Cardiac muscle cell (in vitro differentiated cells and primary cell): ENCODE results near the gene DYNLRB1. TPM values are rescaled to one million over a fixed set of nuclear protein-coding genes. Genes with fewer than 3 reads are reported as not detected.
A peak's percentile ranks its signal among the peaks of the same experiment; 100 is the strongest.

Source experiments
- DNase-seq, 2 donors: peaks; one replicate each; pipeline versions ENCODE4 v3.0.0 to v3.0.0-alpha.2; 2010 to 2017; ENCODE audit warnings: low read depth in 1 of 2, low spot score in 1 of 2
- H3K27ac ChIP-seq: fragments of 200-600 bp; sonication (generic); 2 replicates; pipeline ENCODE4 v1.5.1; 2016
- H3K27me3 ChIP-seq: fragments of 200-600 bp; sonication (generic); 2 replicates; pipeline ENCODE4 v1.6.0; 2016; ENCODE audit warnings: control low read depth
- H3K36me3 ChIP-seq: fragments of 200-600 bp; sonication (generic); 2 replicates; pipeline ENCODE4 v1.5.1; 2016; ENCODE audit warnings: control low read depth
- H3K4me1 ChIP-seq: fragments of 200-600 bp; sonication (generic); 2 replicates; pipeline ENCODE4 v1.8.1; 2017; ENCODE audit warnings: low read depth, mild to moderate bottlenecking, mixed run types
- H3K4me3 ChIP-seq: fragments of 200-600 bp; sonication (generic); 2 replicates; pipeline ENCODE4 v1.5.1; 2016; ENCODE audit warnings: mild to moderate bottlenecking
- H3K9me3 ChIP-seq: fragments of 200-600 bp; sonication (generic); 2 replicates; pipeline ENCODE4 v1.5.1; 2017; ENCODE audit warnings: low read depth, mild to moderate bottlenecking, control low read depth
- polyA plus RNA-seq: library from polyadenylated mRNA; unstranded; fragments of >200 nt; fragmentation: Nextera tagmentation; extraction: Ambion mirVana; gene quantifications from 2 replicates; pipeline ENCODE4 v1.2.1, GENCODE V29; 2016
- total RNA-seq: library from RNA; depleted of rRNA; stranded (reverse); fragments of >200 nt; gene quantifications from 2 replicates; pipeline ENCODE4 v1.2.3, GENCODE V29; 2016
- TF ChIP-seq, protein P1 (sequence below): IDR thresholded peaks from 2 replicates; pipeline ENCODE4 v1.5.1; 2012; ENCODE audit warnings: low read depth, mild to moderate bottlenecking, low read length

DYNLRB1 gene
- total and polyA plus RNA-seq, 2 experiments from 2014 or later: 155 to 330 TPM

DNA sequence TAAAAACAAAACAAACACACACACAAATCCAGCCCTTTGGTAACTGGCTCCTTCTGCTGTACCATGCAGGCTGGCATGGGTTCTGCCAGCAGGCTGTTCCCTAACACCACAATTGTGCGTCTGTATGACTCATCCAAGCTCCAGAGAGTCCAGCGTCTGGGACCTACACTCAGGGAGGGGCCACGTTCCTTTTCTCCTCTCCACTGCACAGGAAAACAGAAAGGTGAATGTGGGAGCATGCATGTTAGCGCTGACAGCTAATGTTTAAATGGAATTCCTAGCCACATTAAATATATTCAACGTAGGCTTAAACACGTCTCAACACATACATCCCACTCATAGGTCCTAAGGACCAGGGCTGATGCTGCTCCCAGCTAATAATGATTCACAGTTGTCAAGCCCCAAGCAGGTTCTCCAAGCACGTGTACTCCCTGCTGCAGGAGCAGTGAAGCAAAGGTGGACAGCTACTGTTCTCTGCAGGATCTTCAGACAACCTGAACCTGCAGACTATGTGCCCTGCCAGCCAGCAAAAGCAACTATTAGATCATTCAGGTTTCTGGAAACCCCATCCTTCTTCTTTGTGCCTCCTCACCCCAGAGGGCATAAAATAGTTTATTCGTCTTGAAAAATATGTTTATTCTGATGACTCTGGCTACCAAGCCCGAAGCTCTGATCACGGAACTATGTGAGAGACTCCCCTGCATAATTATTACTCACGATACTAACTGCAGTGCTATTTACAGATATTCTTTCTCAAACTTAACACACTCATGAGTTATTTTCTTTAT, 63.2 kb downstream of the DYNLRB1 start:
- TF ChIP-seq, protein P1, sequence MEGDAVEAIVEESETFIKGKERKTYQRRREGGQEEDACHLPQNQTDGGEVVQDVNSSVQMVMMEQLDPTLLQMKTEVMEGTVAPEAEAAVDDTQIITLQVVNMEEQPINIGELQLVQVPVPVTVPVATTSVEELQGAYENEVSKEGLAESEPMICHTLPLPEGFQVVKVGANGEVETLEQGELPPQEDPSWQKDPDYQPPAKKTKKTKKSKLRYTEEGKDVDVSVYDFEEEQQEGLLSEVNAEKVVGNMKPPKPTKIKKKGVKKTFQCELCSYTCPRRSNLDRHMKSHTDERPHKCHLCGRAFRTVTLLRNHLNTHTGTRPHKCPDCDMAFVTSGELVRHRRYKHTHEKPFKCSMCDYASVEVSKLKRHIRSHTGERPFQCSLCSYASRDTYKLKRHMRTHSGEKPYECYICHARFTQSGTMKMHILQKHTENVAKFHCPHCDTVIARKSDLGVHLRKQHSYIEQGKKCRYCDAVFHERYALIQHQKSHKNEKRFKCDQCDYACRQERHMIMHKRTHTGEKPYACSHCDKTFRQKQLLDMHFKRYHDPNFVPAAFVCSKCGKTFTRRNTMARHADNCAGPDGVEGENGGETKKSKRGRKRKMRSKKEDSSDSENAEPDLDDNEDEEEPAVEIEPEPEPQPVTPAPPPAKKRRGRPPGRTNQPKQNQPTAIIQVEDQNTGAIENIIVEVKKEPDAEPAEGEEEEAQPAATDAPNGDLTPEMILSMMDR: peak; percentile 80
- Histone ChIP-seq H3K27me3 (no peaks in the 10 kb centered on the region), H3K4me3 (no peak overlapping the region), H3K27ac (peak overlapping the region; percentile 59), H3K4me1 (peaks cover 9% of the 10 kb centered on the region), H3K36me3 (no peaks in the 10 kb centered on the region), H3K9me3 (no peaks in the 10 kb centered on the region)
- DNase-seq: peak in 1 of 2 donors; percentile 84

DNA sequence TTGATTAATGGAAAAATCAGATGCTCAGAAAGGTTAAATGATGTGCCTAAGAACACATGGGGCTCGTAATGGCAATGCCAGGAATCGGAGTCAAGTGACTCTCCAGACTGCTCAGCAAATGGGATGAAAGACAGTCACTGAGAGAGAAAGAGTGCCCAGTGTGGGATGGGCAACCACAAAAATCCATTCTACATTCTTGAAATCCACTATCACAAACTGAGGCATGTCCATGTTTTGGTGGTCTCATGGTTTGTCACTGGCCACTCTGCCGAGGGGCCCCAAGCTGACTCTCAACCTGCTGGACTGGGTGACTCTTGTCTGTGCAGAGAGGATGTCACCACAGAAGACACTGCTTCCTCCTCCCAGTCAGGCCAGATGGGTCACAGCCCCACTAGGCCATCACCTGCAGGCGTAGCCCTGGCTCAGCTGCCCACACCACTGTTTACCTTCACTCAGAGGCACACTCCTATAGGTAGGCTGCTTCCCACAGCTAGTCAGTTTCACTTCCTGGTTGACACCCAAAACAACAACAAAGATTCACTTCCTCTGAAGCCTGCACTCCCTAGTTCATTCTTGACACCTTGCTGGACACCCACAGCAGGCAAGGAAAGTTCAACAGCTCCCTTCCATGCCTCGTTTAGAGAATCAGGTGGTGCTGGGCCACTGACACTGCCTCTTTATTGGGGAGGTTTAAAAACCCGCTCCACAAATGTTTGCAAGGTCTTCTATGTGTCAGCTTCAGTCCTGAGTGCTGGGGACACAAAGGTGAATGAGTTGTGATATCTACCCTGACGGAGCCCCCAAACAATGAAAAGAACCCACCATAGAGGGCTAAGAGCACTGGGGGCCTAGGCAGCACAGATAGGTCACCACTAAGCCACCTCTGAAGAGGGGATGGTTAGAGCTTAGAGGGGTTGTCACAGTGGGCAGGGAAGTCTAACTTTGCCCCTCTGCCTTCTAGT, 64.0 kb downstream of the DYNLRB1 start:
- TF ChIP-seq, protein P1: no peak
- Histone ChIP-seq H3K4me3 (no peak overlapping the region), H3K27ac (no peak overlapping the region), H3K4me1 (peaks cover 9% of the 10 kb centered on the region), H3K36me3 (no peaks in the 10 kb centered on the region), H3K9me3 (no peaks in the 10 kb centered on the region), H3K27me3 (no peaks in the 10 kb centered on the region)
- no peak for DNase-seq

DNA sequence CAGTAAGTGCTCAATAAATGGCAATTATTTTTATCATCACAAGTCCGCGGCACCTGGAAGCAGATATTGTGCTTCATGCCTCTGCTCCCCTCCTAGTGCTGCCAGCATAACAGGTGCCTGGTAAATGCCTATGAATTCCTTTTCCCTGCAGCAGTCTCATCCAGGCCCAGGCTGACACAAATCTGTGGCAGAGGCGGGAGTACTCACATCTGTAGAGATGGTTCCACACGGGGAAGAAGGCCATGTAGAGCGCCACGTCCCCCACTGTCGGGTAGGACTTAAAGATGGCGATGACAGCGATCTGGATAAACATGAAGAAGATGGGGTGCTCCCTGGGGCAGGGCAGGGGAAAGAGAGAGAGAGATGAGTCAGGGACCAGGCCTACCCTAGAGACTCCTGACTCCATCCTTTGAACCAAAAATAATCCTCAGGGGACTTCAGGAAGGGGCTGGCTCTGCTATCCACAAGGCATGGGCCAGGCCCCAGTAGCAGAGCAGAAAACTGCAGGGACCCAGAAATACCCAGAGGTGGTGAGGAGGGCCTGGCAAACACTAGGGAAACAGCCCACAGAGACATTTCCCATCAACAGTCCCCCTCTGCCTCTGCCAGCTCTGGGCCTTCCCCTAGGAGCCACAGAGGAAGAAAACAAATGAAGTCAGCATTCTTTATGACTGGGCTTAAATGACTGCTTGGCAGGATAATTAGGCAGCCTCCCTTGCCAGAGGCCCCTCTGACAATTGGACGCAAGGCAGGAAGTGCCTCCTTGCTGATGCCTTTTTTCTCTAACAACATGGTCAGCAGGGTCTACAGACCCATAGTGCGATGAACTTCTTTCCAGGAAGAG, 65.3 kb downstream of the DYNLRB1 start:
- peaks cover 16% of the 10 kb centered on the region for H3K4me1 ChIP-seq
- no peaks in the 10 kb centered on the region for H3K36me3 ChIP-seq
- H3K9me3 ChIP-seq: no peaks in the 10 kb centered on the region
- DNase-seq: peak in 1 of 2 donors; percentile 77
- no peak overlapping the region for H3K4me3 ChIP-seq
- no peaks in the 10 kb centered on the region for H3K27me3 ChIP-seq
- H3K27ac ChIP-seq: no peak overlapping the region
- TF ChIP-seq, protein P1: no peak

DNA sequence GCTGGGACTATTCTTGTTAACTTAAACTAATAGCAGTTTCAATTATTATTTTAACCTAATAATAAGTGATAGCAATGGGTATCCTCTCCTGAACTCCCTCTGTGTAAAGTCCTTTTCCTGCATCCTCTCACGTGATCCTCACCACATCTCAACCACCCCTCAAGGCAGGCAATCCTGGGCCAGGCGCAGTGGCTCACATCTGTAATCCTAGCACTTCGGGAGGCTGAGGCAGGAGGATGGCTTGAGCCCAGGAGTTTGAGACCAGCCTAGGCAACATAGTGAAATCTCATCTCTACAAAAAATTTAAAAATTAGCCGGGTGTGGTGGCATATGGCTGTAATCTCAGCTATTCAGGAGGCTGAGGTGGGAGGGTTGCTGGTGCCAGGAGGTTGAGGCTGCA, 66.0 kb downstream of the DYNLRB1 start:
- peaks cover 22% of the 10 kb centered on the region for H3K4me1 ChIP-seq
- no peaks in the 10 kb centered on the region for H3K36me3 ChIP-seq
- no peak overlapping the region for H3K27ac ChIP-seq
- no peaks in the 10 kb centered on the region for H3K9me3 ChIP-seq
- no peaks in the 10 kb centered on the region for H3K27me3 ChIP-seq
- DNase-seq: no peak
- TF ChIP-seq, protein P1: no peak
- H3K4me3 ChIP-seq: no peak overlapping the region

GRCh38 chr20:34582911-34583310, 66.7 kb downstream of the DYNLRB1 start:
- peaks cover 22% of the 10 kb centered on the region for H3K4me1 ChIP-seq
- no peaks in the 10 kb centered on the region for H3K36me3 ChIP-seq
- DNase-seq: no peak
- H3K9me3 ChIP-seq: no peaks in the 10 kb centered on the region
- H3K27ac ChIP-seq: no peak overlapping the region
- H3K27me3 ChIP-seq: no peaks in the 10 kb centered on the region
- TF ChIP-seq, protein P1: no peak
- H3K4me3 ChIP-seq: no peak overlapping the region
